Testis (tissue), 3 donors: ENCODE data around the gene GSX2. TPM values are rescaled to one million over a fixed set of nuclear protein-coding genes. Genes with fewer than 3 reads are reported as not detected.
A peak's percentile ranks its signal among the peaks of the same experiment; 100 is the strongest.

Source experiments
- DNase-seq: peaks from one replicate; pipeline ENCODE4 v3.0.0-alpha.2; 2019
- H3K27ac ChIP-seq, 2 donors: fragments of 200-600 bp; sonication (generic); one replicate each; pipeline ENCODE4 v1.5.1; 2019
- H3K27me3 ChIP-seq: fragments of 200-600 bp; sonication (generic); one replicate; pipeline ENCODE4 v1.5.1; 2019
- H3K36me3 ChIP-seq: fragments of 200-600 bp; sonication (generic); one replicate; pipeline ENCODE4 v1.5.1; 2017; ENCODE audit warnings: low read depth; ENCODE audit errors: missing control alignments
- H3K4me1 ChIP-seq: fragments of 200-600 bp; sonication (generic); one replicate; pipeline ENCODE4 v1.5.1; 2019
- H3K4me3 ChIP-seq, 2 donors: fragments of 200-600 bp; sonication (generic); one replicate each; pipeline ENCODE4 v1.5.1; 2017 to 2019
- H3K9me3 ChIP-seq: fragments of 200-600 bp; sonication (generic); one replicate; pipeline ENCODE4 v1.5.1; 2017
- CTCF ChIP-seq, 3 experiments: fragments of 450-650 bp in 2 of 3; fragments of 200-600 bp in 1 of 3; sonication (generic) in 1 of 3; IDR thresholded peaks; one replicate each; pipeline ENCODE4 v1.5.1; 2016 to 2019; ENCODE audit warnings: antibody characterized with exemption in 3 of 3, mild to moderate bottlenecking in 2 of 3, moderate library complexity in 1 of 3
- POLR2A ChIP-seq: fragments of 450-650 bp; IDR thresholded peaks from one replicate; pipeline ENCODE4 v1.6.1; 2017; ENCODE audit warnings: antibody characterized with exemption, mild to moderate bottlenecking, moderate library complexity
- WGBS, 2 donors: methylation state at CpG; one replicate each; pipeline ENCODE4 v1.1.5; 2018; 5-methylcytosine and 5-hydroxymethylcytosine counted together
- intact Hi-C: fragments of 100-400 bp; cut with DNase I; formaldehyde crosslinking; loops from one replicate; pipeline ENCODE4 v1.15.1; 2023; ENCODE audit warnings: low total_unique reads
- polyA plus RNA-seq: library from polyadenylated mRNA; stranded (reverse); fragments of 350-450 nt; fragmentation: Illumina TruSeq; extraction: RNeasy Lipid Tissue Mini Kit (QIAGEN cat#74804); gene quantifications from one replicate; pipeline ENCODE4 v1.2.3, GENCODE V29; 2014; ENCODE audit warnings: low read depth, low replicate concordance; ENCODE audit not compliant: insufficient read depth
- total RNA-seq, 2 donors: library from RNA; depleted of rRNA; stranded (reverse); fragments of >200 nt; gene quantifications; one replicate each; pipeline ENCODE4 v1.2.3, GENCODE V29; 2016

Gene GSX2
- total and polyA plus RNA-seq, 3 donors from 2014 or later: 1.1 to 2.0 (median 1.8) TPM

- intact Hi-C loops: no loop called here
- Histone ChIP-seq H3K4me3 (no peak overlapping the region), H3K27me3 (no peaks in the 10 kb centered on the region), H3K9me3 (no peaks in the 10 kb centered on the region), H3K27ac (no peak overlapping the region), H3K4me1 (peaks cover 8% of the 10 kb centered on the region), H3K36me3 (no peaks in the 10 kb centered on the region)
- TF ChIP-seq CTCF (IDR thresholded peaks at IDR 0.05) (no peak), POLR2A (no peak)
- peak; percentile 46 for DNase-seq
- 35 to 57% methylated on average over 19 of the region's 19 CpGs for WGBS, 2 donors
These were observed 4.7 kb upstream of the GSX2 start for GRCh38 chr4:54095110-54095825.

DNA sequence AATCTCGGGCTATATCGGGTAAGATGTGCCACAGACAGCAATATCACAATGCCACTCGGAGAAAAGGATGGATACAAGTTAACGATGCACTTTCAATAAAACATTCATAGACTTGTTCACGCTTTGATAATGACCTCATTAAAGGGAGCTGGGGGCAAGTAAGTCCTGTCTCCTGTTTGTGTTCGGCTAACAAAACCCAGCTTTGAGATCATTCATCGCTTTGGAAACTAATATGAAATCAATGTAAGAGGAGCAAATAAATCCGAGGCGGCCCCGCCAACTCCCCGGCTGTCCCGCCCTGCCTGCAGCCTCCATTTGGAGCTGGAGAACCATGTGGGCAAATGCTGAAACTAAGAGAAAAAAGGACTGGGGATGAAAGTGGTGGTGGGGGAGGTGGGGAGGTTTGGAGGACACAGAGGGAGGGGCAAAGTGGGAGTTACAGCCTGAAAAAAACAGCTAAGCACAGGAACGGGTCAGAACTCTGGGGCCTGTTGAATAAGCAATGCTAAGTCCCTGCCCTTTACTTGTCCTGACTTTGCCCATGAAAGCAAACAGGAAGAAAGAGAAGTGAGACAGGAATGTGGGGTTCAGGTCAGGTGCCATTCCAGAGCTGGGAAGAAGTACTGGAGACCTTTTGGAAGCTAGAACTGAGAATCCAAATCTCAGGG is 3.5 kb upstream of the GSX2 start:
- H3K4me1 ChIP-seq: peaks cover 15% of the 10 kb centered on the region
- DNase-seq: no peak
- H3K36me3 ChIP-seq: no peaks in the 10 kb centered on the region
- no peak overlapping the region for H3K27ac ChIP-seq
- no peak for TF ChIP-seq POLR2A
- no peak for TF ChIP-seq CTCF (IDR thresholded peaks at IDR 0.05)
- no peak overlapping the region for H3K4me3 ChIP-seq
- no peaks in the 10 kb centered on the region for H3K9me3 ChIP-seq
- 54 to 66% methylated on average over 13 of the region's 13 CpGs for WGBS, 2 donors
- intact Hi-C loops: no loop called here
- no peaks in the 10 kb centered on the region for H3K27me3 ChIP-seq

DNA sequence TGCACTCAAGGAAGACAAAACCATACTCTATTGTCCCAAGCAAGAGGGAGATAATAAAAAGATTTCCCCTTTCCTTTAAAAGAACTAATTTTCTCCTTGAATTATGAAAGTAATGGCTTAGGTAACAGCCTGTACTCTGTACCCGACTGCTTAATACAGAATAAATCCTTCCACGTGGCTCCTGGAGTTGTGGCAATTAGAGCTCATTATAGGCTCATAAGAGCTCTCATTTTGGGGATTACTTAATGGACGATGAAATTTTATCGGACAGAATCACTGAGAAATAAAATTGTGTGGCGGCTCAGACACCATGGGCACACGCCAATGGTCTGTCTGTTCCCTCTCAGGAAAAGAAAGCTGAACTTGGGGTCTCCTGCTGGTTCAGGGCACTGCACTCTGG is 2.8 kb upstream of the GSX2 start:
- no peak for TF ChIP-seq POLR2A
- no peak for TF ChIP-seq CTCF (IDR thresholded peaks at IDR 0.05)
- Histone ChIP-seq H3K9me3 (no peaks in the 10 kb centered on the region), H3K4me1 (peaks cover 15% of the 10 kb centered on the region), H3K27me3 (no peaks in the 10 kb centered on the region), H3K4me3 (no peak overlapping the region), H3K36me3 (no peaks in the 10 kb centered on the region), H3K27ac (no peak overlapping the region)
- WGBS, 2 donors: 60 to 63% methylated on average over 6 of the region's 6 CpGs
- intact Hi-C loops: no loop called here
- DNase-seq: no peak

DNA sequence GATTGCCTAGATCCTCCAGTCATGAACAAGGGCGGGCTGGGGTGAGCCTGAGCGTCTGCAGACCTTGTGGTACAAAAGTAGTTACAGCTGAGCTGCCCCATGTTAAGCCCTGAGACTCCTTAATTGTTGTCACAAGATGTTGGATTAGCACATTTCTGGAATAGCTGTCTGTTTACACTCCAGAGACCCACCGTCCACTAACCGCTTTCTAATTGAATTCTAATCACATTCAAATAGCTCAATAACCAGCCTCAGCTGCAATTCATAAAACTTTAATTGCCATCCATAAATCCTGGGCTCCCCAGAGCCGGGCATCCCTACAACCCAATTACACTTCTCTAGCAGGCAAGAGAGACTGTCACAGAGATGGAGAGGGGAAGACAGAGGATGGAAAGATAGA is 1.6 kb upstream of the GSX2 start:
- Histone ChIP-seq H3K27me3 (no peaks in the 10 kb centered on the region), H3K9me3 (no peaks in the 10 kb centered on the region), H3K27ac (no peak overlapping the region), H3K4me3 (no peak overlapping the region), H3K36me3 (no peaks in the 10 kb centered on the region), H3K4me1 (peaks cover 19% of the 10 kb centered on the region)
- no peak for DNase-seq
- 48 to 52% methylated on average over 5 of the region's 5 CpGs for whole genome bisulfite sequencing, 2 donors
- intact Hi-C loops: no loop called here
- no peak for TF ChIP-seq CTCF (IDR thresholded peaks at IDR 0.05)
- no peak for TF ChIP-seq POLR2A
